ENCODE data around the gene ABHD6. TPM values are rescaled to one million over a fixed set of nuclear protein-coding genes. Genes with fewer than 3 reads are reported as not detected.
"Not testable (repeated sequence)": the region's sequence is repeated elsewhere in the genome, so short reads cannot be mapped to it uniquely, and the experiment has no call there.

The ABHD6 gene
- total RNA-seq, 1 donor from 2014 or later: 9.2 TPM

DNA sequence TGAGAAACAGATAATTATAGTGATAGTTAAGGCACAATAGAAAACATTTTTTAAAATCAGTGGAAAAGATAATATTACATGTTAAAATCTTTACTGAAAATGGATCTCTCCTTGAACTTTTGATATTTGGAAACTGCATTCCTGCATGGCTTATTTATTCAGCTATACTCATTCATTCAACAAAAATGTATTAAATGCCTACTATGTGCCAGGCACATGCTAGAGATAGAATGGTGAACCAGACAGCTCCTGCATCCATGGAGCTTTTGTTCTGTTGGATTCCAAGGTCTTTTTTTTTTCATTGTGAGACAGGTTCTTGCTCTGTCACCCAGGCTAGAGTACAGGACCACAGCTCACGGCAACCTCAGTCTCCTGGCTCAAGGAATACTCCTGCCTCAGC, 99.6 kb downstream of the ABHD6 start:
- DNase-seq (ENCODE audit: low spot score): no peak
- H3K9me3 Mint-ChIP-seq: no peaks in the 10 kb centered on the region
- peaks cover 30% of the 10 kb centered on the region for H3K36me3 Mint-ChIP-seq (ENCODE audit: low read depth)
- no peaks in the 10 kb centered on the region for H3K27me3 Mint-ChIP-seq (ENCODE audit: insufficient read depth)
- H3K4me1 Mint-ChIP-seq (ENCODE audit: low read depth): peaks cover 55% of the 10 kb centered on the region
- H3K4me3 Mint-ChIP-seq: no peak overlapping the region
- intact Hi-C loops (cut with micrococcal nuclease): no loop called here
- no peak overlapping the region for H3K27ac Mint-ChIP-seq

DNA sequence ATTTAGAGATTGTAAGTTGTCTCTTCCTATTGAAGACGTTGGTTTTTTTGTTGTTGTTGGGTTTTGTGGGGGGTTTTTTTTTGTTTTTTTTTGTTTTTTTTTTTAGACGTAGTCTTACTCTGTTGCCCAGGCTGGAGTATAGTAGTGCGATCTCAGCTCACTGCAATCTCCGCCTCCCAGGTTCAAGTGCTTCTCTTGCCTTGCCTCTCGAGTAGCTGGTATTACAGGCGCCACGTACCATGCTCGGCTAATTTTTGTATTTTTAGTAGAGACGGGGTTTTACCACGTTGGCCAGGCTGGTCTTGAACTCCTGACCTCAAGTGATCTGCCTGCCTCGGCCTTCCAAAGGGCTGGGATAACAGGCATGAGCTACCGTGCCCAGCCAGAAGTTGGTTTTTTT, 101.6 kb downstream of the ABHD6 start:
- H3K27me3 Mint-ChIP-seq (ENCODE audit: insufficient read depth); DNase-seq (ENCODE audit: low spot score); H3K4me3 Mint-ChIP-seq; intact Hi-C loops (cut with micrococcal nuclease); H3K9me3 Mint-ChIP-seq; H3K27ac Mint-ChIP-seq: not testable (repeated sequence)
- peaks cover 37% of the 10 kb centered on the region for H3K36me3 Mint-ChIP-seq (ENCODE audit: low read depth)
- peaks cover 56% of the 10 kb centered on the region for H3K4me1 Mint-ChIP-seq (ENCODE audit: low read depth)

DNA sequence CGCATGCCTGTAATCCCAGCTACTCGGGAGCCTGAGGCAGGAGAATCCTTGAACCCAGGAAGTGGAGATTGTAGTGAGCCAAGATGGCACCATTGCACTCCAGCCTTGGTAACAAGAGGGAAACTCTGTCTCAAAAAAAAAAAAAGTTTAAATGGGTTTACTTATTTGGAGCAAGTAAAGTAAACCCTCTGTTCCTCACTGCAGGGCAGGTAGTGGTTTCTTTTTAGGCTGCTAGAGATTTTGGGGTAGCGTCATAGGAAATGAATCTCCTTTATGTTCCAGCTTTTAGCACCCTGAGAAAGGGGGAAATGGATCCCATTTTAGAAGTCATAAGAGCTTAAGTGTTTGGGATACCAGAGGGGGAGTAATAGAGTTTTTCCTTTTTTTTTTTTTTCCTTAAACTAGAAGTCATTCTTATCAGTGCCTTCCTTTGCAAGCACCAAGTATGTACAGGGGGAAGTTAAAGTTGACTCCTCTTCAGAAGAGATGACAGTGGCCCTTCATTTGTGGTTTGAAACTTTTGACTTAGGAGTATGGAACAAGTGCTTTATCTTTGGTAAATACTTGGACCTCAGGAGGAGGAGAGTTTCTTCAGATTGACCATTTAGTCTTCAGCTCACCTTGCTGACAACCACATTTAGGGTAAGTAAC, 103.1 kb downstream of the ABHD6 start:
- H3K27me3 Mint-ChIP-seq (ENCODE audit: insufficient read depth): no peaks in the 10 kb centered on the region
- H3K36me3 Mint-ChIP-seq (ENCODE audit: low read depth): peaks cover 36% of the 10 kb centered on the region
- H3K4me1 Mint-ChIP-seq (ENCODE audit: low read depth): peaks cover 47% of the 10 kb centered on the region
- H3K9me3 Mint-ChIP-seq: no peaks in the 10 kb centered on the region
- DNase-seq (ENCODE audit: low spot score): no peak
- intact Hi-C loops (cut with micrococcal nuclease): no loop called here
- H3K4me3 Mint-ChIP-seq: no peak overlapping the region
- H3K27ac Mint-ChIP-seq: no peak overlapping the region

DNA sequence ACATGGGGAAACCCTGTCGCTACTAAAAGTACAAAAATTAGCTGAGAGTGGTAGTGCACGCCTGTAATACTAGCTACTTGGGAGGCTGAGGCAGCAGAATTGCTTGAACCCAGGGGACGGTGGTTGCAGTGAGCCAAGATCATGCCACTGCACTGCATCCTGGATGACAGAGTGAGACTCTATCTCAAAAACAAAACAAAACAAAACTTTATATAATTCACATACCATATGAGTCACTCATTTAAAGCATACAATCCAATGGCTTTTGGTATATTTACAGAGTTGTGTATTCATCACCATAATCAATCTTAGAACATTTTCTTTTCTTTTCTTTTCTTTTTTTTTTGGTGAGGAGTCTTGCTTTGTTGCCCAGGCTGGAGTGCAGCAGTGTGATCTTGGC, 103.8 kb downstream of the ABHD6 start:
- no peak for DNase-seq (ENCODE audit: low spot score)
- Mint-ChIP-seq H3K27ac (no peak overlapping the region), H3K4me3 (no peak overlapping the region), H3K4me1 (ENCODE audit: low read depth) (peaks cover 47% of the 10 kb centered on the region), H3K9me3 (no peaks in the 10 kb centered on the region), H3K36me3 (ENCODE audit: low read depth) (peaks cover 39% of the 10 kb centered on the region), H3K27me3 (ENCODE audit: insufficient read depth) (no peaks in the 10 kb centered on the region)
- intact Hi-C loops (cut with micrococcal nuclease): no loop called here

DNA sequence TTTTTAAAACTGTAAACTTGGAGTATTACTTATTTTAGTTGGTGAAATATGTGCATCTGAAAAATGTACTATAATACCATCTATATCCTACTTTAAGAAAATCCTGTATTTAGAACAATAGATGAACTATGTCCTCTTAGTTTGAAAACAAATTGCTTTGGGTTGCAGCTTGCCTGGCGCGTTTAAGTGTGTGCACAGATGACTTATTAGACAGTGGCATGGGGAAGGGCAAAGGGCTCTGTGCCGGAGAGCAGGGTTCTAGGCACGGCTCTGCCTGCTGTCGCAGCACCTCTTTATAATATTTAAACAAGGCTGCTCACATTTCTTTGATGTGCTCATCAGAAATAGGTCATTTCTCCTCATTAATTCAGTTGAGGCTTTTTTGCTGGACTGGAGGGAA, 105.1 kb downstream of the ABHD6 start:
- intact Hi-C loops (cut with micrococcal nuclease): no loop called here
- Mint-ChIP-seq H3K36me3 (ENCODE audit: low read depth) (peaks cover 35% of the 10 kb centered on the region), H3K9me3 (no peaks in the 10 kb centered on the region), H3K27ac (no peak overlapping the region), H3K4me3 (no peak overlapping the region), H3K27me3 (ENCODE audit: insufficient read depth) (no peaks in the 10 kb centered on the region), H3K4me1 (ENCODE audit: low read depth) (peaks cover 47% of the 10 kb centered on the region)
- DNase-seq (ENCODE audit: low spot score): no peak

Other genes with a start within 250 kb of the ABHD6 start
- gene FLNB, start 229.4 kb upstream of the ABHD6 start, total RNA-seq: 22.3 and 24.1 TPM in 2 replicates
- not detected in 2 replicates for gene DNASE1L3, start 26.8 kb upstream of the ABHD6 start, total RNA-seq
- 22.7 and 23.4 TPM in 2 replicates for gene RPP14, start 68.5 kb downstream of the ABHD6 start, total RNA-seq
- gene HTD2, start 68.7 kb downstream of the ABHD6 start, total RNA-seq: 11.5 and 13.6 TPM in 2 replicates
- 43.4 and 48.1 TPM in 2 replicates for gene PXK, start 95.1 kb downstream of the ABHD6 start, total RNA-seq
- 62.0 and 68.1 TPM in 2 replicates for gene PDHB, start 196.0 kb downstream of the ABHD6 start, total RNA-seq

All from activated T-helper 1 cell treated with anti-CD3 and anti-CD28 coated beads, Interleukin-12 subunit alpha, Interleukin-12 subunit beta, Interleukin-2, Interleukin-4 antibody, amounts not matched to agents 30 ng/mL and 10 ng/mL and 1 ng/mL, durations not matched to agents 14 hours and 24 hours and 36 hours (primary cell).